ENCODE measurements around the gene REXO5. TPM values are rescaled to one million over a fixed set of nuclear protein-coding genes. Genes with fewer than 3 reads are reported as not detected.

Gene REXO5
- total and polyA plus RNA-seq, 10 of the 15 experiments (the other 5 are each of a cell fraction or from before 2014, with no cell fraction given), result 3.8 to 15.5 (median 10.1) TPM

DNA sequence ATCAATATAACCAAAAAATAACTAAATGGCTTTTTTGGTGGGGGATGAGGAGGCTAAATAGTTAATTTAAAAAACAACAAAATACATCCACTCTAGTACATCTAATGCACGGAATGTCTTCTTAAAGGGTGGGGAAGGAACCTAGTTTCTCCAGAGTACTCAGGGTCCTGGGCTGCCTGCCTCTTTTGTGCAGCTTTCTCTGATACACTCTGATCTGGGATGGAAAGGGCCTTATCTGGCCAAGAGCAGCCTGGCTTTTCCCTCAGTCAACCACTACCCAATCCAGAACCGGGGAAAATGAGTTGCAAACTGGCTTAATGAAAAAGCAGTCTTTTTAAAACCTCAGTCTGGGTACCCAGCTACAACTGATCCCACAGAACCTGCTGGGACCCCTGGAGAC lies 51.0 kb downstream of the REXO5 start:
- ATAC-seq, result no peak
- TF ChIP-seq SUPT20H (IDR thresholded peaks at IDR 0.05; ENCODE audit: borderline replicate concordance, control insufficient read depth, low read depth, low read length), result no peak
- TF ChIP-seq, protein P1, sequence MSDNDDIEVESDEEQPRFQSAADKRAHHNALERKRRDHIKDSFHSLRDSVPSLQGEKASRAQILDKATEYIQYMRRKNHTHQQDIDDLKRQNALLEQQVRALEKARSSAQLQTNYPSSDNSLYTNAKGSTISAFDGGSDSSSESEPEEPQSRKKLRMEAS (IDR thresholded peaks at IDR 0.05; ENCODE audit: low read depth, low read length), result no peak
- no peak for TF ChIP-seq PML (IDR thresholded peaks at IDR 0.05; ENCODE audit: low read length)
- no peak overlapping the region for H3K4me2 ChIP-seq (ENCODE audit: control insufficient read depth, insufficient read depth)
- in situ Hi-C loops (cut with MboI) (no loop called here), intact Hi-C loops (cut with micrococcal nuclease; ENCODE audit: unreplicated experiment) (loop anchor here (10.0 kb wide), 1 partner anchor 88 kb away; no protein-coding TSS in a partner anchor)
- CTCF ChIA-PET, result interaction anchor here (0.6 to 5.3 kb wide), 6 partner anchors 10 to 331 kb away, joined by 3 to 24 read pairs (median 3); partner anchors contain the start of genes ERI2 and REXO5
- FAIRE-seq, result no peak
- RAD21 ChIA-PET (ENCODE audit: unreplicated experiment), result no interaction called here
- H3K9me3 ChIP-seq (replicated peaks; ENCODE audit: control insufficient read depth, insufficient read depth, low read length), result no peaks in the 10 kb centered on the region
- SMC1A ChIA-PET (ENCODE audit: uncharacterized antibody, unreplicated experiment), result interaction anchor here (1.7 to 6.7 kb wide), 2 partner anchors 9 to 16 kb away, joined by 4 to 50 read pairs; no protein-coding TSS in a partner anchor
- H3K9ac ChIP-seq (ENCODE audit: control insufficient read depth, insufficient read depth, low read length), result no peak overlapping the region
- no peaks in the 10 kb centered on the region for H3K4me1 ChIP-seq (ENCODE audit: control insufficient read depth, insufficient read depth, low read length)
- POLR2A ChIA-PET, result no interaction called here
- no peaks in the 10 kb centered on the region for H3K27me3 ChIP-seq (replicated peaks in 1 of 2; ENCODE audit: control insufficient read depth in 2 of 2, insufficient read depth in 2 of 2, low read length in 1 of 2)
- no peaks in the 10 kb centered on the region for H4K20me1 ChIP-seq (ENCODE audit: control insufficient read depth, insufficient read depth)
- BruUV-seq (replicated peaks), result no TSS peak
- no peak overlapping the region for H2AFZ ChIP-seq (ENCODE audit: control insufficient read depth, low read depth, low read length)
- WGBS (ENCODE audit: insufficient coverage, insufficient replicate concordance, low lambda C conversion rate, missing lambda C conversion rate), result 96% methylated on average over 2 of the region's 2 CpGs
- H3K36me3 ChIP-seq (ENCODE audit: control insufficient read depth in 2 of 2, insufficient read depth in 2 of 2, low read length in 1 of 2), result peaks cover 0 to 7% of the 10 kb centered on the region in 2 experiments
- no peak overlapping the region for H3K4me3 ChIP-seq
- no peak for DNase-seq (ENCODE audit: low read depth, low spot score)
- no peak overlapping the region for H3K27ac ChIP-seq (ENCODE audit: control insufficient read depth, insufficient read depth)
- no peaks in the 10 kb centered on the region for H3K79me2 ChIP-seq (ENCODE audit: control insufficient read depth, insufficient read depth, low read length)

DNA sequence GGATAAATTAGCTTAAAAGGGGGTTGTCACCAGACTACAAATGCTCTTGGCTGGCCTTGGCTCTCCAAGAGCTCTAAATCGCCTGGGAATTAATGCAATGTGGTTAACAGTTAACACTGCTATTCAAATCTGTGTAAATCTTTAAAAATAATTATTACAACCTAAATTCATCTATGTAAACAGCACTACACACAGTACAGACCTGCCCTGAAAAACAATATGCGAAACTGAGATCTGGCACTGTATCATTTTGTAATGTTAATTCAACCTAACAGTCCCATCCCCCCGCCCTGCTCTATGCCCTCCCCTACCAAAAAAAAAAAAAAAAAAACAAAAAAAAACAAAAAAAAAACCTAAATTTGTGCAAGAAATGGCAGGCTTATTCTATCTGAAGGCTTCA lies 52.9 kb downstream of the REXO5 start:
- ChIA-PET POLR2A (interaction anchor here (0.6 kb wide), 1 partner anchor 30 kb away, joined by 3 read pairs; no protein-coding TSS in a partner anchor), RAD21 (ENCODE audit: unreplicated experiment) (no interaction called here), SMC1A (ENCODE audit: uncharacterized antibody, unreplicated experiment) (no interaction called here), CTCF (no interaction called here)
- in situ Hi-C loops (cut with MboI) (no loop called here), intact Hi-C loops (cut with micrococcal nuclease; ENCODE audit: unreplicated experiment) (loop anchor here (10.0 kb wide), 1 partner anchor 86 kb away; no protein-coding TSS in a partner anchor)
- peaks cover 3% of the 10 kb centered on the region for H3K79me2 ChIP-seq (ENCODE audit: control insufficient read depth, insufficient read depth, low read length)
- DNase-seq (ENCODE audit: low read depth, low spot score), result no peak
- no peak overlapping the region for H3K4me2 ChIP-seq (ENCODE audit: control insufficient read depth, insufficient read depth)
- 91% methylated on average over 3 of the region's 3 CpGs for WGBS (ENCODE audit: insufficient coverage, insufficient replicate concordance, low lambda C conversion rate, missing lambda C conversion rate)
- no peaks in the 10 kb centered on the region for H3K9me3 ChIP-seq (replicated peaks; ENCODE audit: control insufficient read depth, insufficient read depth, low read length)
- no peak for FAIRE-seq
- no peak overlapping the region for H2AFZ ChIP-seq (ENCODE audit: control insufficient read depth, low read depth, low read length)
- peaks cover 0 to 7% of the 10 kb centered on the region in 2 experiments for H3K36me3 ChIP-seq (ENCODE audit: control insufficient read depth in 2 of 2, insufficient read depth in 2 of 2, low read length in 1 of 2)
- BruUV-seq (replicated peaks), result no TSS peak
- no peaks in the 10 kb centered on the region for H3K27me3 ChIP-seq (replicated peaks in 1 of 2; ENCODE audit: control insufficient read depth in 2 of 2, insufficient read depth in 2 of 2, low read length in 1 of 2)
- no peak overlapping the region for H3K4me3 ChIP-seq
- no peaks in the 10 kb centered on the region for H3K4me1 ChIP-seq (ENCODE audit: control insufficient read depth, insufficient read depth, low read length)
- TF ChIP-seq POLR2A (IDR thresholded peaks at IDR 0.05; ENCODE audit: low read depth, low read length), result no peak
- no peak for TF ChIP-seq KDM1A (IDR thresholded peaks at IDR 0.05; ENCODE audit: borderline replicate concordance)
- no peak for TF ChIP-seq POU2F2 (IDR thresholded peaks at IDR 0.05; ENCODE audit: borderline replicate concordance, low read depth, low read length)
- TF ChIP-seq, protein P2, sequence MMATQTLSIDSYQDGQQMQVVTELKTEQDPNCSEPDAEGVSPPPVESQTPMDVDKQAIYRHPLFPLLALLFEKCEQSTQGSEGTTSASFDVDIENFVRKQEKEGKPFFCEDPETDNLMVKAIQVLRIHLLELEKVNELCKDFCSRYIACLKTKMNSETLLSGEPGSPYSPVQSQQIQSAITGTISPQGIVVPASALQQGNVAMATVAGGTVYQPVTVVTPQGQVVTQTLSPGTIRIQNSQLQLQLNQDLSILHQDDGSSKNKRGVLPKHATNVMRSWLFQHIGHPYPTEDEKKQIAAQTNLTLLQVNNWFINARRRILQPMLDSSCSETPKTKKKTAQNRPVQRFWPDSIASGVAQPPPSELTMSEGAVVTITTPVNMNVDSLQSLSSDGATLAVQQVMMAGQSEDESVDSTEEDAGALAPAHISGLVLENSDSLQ (IDR thresholded peaks at IDR 0.05), result no peak
- no peak for TF ChIP-seq GATAD2B (conservative IDR thresholded peaks at IDR 0.05; ENCODE audit: low read depth)
- H3K9ac ChIP-seq (ENCODE audit: control insufficient read depth, insufficient read depth, low read length), result no peak overlapping the region
- no peaks in the 10 kb centered on the region for H4K20me1 ChIP-seq (ENCODE audit: control insufficient read depth, insufficient read depth)
- ATAC-seq, result no peak
- H3K27ac ChIP-seq (ENCODE audit: control insufficient read depth, insufficient read depth), result no peak overlapping the region
